Airway epithelial cell (primary cell): ENCODE results near the gene WWOX. TPM values are rescaled to one million over a fixed set of nuclear protein-coding genes. Genes with fewer than 3 reads are reported as not detected.

Experiments
- total RNA-seq: library from RNA; depleted of rRNA; stranded (reverse); fragments of >200 nt; gene quantifications from 2 replicates; pipeline ENCODE4 v1.2.3, GENCODE V29; 2015

The WWOX gene
- 10.4 and 20.9 TPM in 2 replicates for total RNA-seq

GRCh38 chr16:78099271-78100111, at the start of gene WWOX:
WWOX (plus strand) TSS chr16:78099654.

Other genes starting within 250 kb of the WWOX start
- gene CLEC3A, start 77.1 kb upstream of the WWOX start, total RNA-seq, result not detected in 2 replicates